ENCODE results near the gene CYP3A4. TPM values are rescaled to one million over a fixed set of nuclear protein-coding genes. Genes with fewer than 3 reads are reported as not detected.

The CYP3A4 gene
- total RNA-seq, 3 donors from 2014 or later: 0.11 to 0.23 TPM; not detected in 1

Other genes with a start within 250 kb of the CYP3A4 start
- gene FAM200A, start 232.1 kb downstream of the CYP3A4 start, total RNA-seq: 1 to 10 TPM; 6.1 to 6.7 (median 6.6) TPM
- gene ZNF655, start 225.5 kb downstream of the CYP3A4 start, total RNA-seq: 10 to 100 TPM; 52.5 to 61.6 (median 59.2) TPM
- under 1 TPM in 2 of 3 donors, not detected in 1; 0.38 to 0.71 TPM for gene TMEM225B, start 185.9 kb downstream of the CYP3A4 start, total RNA-seq
- gene ZSCAN25, start 167.2 kb downstream of the CYP3A4 start, total RNA-seq: 10 to 100 TPM; 32.9 to 34.4 (median 34.1) TPM
- gene CYP3A5, start 104.2 kb downstream of the CYP3A4 start, total RNA-seq: under 1 TPM in 2 of 3 donors, not detected in 1; 0.20 to 0.63 TPM
- gene CYP3A7, start 49.0 kb downstream of the CYP3A4 start, total RNA-seq: not detected
- gene CYP3A43, start 43.8 kb upstream of the CYP3A4 start, total RNA-seq: not detected
- gene OR2AE1, start 92.8 kb upstream of the CYP3A4 start, total RNA-seq: under 1 TPM in 1 of 3 donors, not detected in 2; 0.24 TPM
- 10 to 100 TPM; 23.6 to 25.5 (median 23.8) TPM for gene TRIM4, start 135.3 kb upstream of the CYP3A4 start, total RNA-seq
- under 1 TPM; 0.24 to 0.40 (median 0.29) TPM for gene GJC3, start 145.4 kb upstream of the CYP3A4 start, total RNA-seq
- under 1 TPM; 0.34 to 0.63 (median 0.46) TPM for gene AZGP1, start 191.8 kb upstream of the CYP3A4 start, total RNA-seq
- 10 to 100 TPM; 30.9 to 32.8 (median 32.3) TPM for gene ZKSCAN1, start 231.4 kb upstream of the CYP3A4 start, total RNA-seq

Measured in activated T-cell treated with anti-CD3 and anti-CD28 coated beads, Interleukin-2, amount 50 U/mL, for 4 hours (primary cell).